Lung microvascular endothelial cell (primary cell): ENCODE measurements around the gene MMP26. TPM values are rescaled to one million over a fixed set of nuclear protein-coding genes. Genes with fewer than 3 reads are reported as not detected.
A peak's percentile ranks its signal among the peaks of the same experiment; 100 is the strongest.

Source experiments
- DNase-seq, 2 donors: peaks; one replicate each; pipeline versions ENCODE4 v3.0.0 to v3.0.0-alpha.2; 2010; ENCODE audit warnings: low read depth in 2 of 2
- total RNA-seq: library from RNA; depleted of rRNA; stranded (reverse); fragments of >200 nt; gene quantifications from 2 replicates; pipeline ENCODE4 v1.2.1, GENCODE V29; 2014

The MMP26 gene
- total RNA-seq: not detected in 2 replicates

DNA sequence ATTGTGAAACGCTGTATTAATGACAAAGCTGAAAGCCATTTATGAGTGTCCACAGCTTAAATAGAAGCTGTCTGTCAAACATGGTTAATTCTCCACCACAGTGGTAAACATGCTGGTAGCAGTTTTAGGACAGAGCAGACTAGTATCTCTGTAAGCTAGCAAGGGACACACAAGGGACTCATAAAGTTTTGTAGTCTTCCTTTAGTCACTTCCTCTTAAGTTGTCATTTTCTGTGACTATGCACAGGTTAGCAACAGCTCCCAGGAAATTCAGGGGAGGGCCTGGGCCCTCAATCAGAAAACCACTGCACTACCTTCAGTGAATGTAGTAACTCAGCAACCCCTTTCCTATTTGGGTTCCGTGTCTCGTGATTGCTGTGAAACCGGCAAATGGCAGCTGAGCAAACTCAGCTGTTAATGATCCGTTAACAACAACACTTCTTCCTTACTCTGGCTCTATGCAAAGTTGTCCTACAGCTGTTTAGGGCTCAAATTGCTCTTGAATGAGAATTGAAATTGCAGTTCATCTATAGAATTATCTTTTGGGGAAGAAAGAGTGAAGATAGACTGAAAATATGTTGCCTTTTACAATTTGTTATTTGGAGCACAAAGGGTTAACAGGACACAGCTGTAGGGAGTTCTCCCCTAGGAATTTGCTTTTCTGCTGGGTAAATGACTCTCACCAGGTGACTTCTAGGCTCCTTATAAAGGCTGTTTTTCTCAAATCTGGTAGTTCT lies at the start of gene MMP26:
TSS of gene MMP26 (plus strand) at position 731 of the 736 bp plus-strand sequence.
- DNase-seq: no peak

DNA sequence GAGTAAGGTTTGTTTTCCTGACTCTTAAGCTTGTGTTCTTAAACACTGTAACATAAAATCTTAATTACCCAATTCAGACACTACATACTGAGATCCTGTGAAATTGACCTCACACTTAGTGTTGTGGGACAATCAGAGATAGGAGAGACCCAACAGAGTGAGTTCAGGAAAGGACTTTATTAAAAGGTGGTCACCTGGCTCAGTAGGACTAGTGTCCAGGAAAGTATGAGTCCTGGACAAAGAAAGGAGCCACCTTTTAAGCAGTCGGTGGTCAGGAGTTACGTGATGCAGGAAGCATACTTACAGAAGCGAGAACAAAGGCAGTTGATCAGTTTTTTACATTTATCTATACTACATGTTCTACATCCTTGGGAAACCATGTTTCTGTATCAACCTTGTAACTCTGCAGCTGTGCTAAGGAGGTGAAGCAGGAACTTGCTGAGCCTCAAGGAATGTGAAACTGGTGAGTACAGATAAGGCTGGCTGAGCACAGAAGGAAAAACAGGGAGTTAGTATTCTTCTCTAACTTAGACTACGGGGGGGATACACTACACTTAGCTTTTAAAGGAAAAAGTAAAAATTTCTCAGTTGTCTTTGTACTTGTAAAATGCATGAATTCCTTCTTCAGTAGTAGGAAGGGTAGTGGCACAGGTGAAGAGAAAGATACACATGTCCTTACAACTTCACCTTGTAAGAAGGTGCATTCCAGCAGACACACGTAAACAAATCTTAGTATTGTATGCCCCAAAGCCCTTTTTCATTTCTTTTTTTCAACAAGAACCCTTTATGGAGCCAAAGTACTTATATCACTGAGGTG lies 45.7 kb upstream of the MMP26 start:
- no peak for DNase-seq

- no peak for DNase-seq
These were observed 41.7 kb upstream of the MMP26 start for GRCh38 chr11:4662876-4663275.

- DNase-seq: no peak
These were observed 40.4 kb upstream of the MMP26 start for GRCh38 chr11:4664183-4664582.

DNA sequence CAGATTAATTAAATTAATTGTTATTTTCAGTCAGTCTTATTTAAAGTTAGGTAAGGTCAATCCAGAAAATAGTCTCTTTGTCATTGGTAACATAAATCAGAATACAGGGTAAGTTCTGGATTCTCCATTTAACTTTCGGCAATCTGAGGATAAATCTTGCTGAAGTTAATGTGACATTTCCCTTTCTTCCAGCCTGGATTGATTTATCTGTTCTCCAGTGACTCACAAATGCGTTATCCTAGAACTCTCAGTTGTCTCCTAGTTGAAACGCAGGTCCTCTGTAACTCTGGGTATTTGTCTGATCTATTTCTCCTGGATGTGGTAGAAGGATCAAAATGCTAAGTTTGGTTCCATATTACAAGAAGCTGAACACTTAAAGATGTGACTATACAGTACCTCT lies 39.8 kb upstream of the MMP26 start:
- DNase-seq: no peak

DNA sequence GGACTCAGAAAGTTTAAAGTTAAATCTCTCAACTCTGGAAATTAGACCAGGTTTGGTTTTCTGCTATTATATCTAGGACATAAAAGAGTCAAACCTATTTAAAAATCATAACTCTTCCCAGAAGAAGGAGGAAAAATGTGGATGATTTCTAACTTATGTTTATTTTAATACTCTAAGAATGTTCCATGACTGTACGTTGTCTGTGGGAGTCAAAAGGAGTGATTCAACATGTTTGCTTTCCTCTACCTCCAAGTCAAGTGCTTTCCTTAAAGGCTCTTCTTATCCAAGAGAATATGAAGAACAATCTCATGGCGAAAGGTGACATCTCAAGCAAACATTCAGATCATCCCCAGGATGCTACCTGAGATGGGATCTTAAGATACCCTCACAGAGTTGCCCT lies 39.2 kb upstream of the MMP26 start:
- no peak for DNase-seq

- no peak for DNase-seq
These were observed 32.8 kb upstream of the MMP26 start for GRCh38 chr11:4671741-4672140.

- no peak for DNase-seq
These were observed 32.1 kb upstream of the MMP26 start for GRCh38 chr11:4672470-4672869.

DNA sequence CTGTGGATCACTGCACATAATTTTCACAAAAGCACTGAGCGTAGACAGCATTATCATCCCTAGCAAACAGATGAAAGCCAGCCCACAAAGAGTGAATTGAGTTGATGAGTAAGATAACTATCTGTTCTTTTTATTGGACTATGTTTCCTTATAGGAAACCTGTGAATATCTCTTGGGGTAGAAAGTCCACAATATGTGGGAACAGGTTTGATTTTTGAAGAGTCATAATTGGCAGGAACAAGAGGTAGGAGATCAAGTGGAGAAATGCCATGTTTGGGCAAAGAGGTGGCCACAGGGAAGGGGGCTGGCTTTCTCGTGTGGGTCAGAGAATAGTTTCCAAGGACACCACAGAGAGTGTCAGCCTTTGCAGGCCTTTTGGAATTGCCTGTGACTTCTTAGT lies 30.8 kb upstream of the MMP26 start:
- no peak for DNase-seq

- DNase-seq: no peak
These were observed 26.6 kb upstream of the MMP26 start for GRCh38 chr11:4677948-4678347.

DNA sequence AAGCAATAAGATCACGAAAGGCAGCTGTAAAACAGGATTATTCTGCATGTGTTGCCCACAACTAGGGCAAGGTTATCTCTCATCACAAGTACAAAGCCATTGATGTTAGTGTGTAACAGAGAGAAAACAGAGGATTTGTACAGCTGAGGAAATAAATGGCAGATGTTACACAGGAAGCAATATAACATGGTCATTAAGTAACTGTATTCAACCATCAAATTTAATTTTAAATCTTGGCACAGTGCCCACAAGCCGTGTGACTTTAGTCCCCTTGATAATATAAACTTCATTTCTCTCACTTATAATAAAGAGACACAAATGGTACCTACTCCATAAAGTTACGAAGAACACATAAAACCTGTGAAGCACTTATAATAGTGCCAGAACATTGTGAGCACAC lies 24.2 kb upstream of the MMP26 start:
- no peak for DNase-seq

GRCh38 chr11:4682623-4683419 lies 21.8 kb upstream of the MMP26 start:
- DNase-seq: no peak

GRCh38 chr11:4684631-4685285 lies 19.8 kb upstream of the MMP26 start:
- DNase-seq: no peak

- DNase-seq: no peak
These were observed 9.1 kb upstream of the MMP26 start for GRCh38 chr11:4695442-4695841.

DNA sequence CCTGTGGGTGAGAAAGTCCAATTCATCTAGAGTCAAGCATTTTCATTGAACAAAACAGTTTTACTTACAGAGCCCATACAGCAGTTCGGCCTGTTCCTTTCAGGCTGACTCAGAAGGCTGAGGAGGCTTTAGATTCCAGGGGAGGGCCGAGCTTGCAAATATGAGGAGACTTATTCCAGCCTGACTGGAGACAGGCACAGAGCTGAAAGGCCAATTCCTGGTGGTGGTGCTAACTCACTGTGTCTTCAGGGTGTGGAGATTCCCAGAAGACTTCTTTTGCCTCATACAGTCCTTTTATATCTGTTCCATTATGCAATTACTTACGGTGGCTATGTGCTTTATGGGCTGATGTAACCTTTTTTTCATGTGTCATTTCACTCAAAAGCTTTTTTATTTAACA lies 7.0 kb upstream of the MMP26 start, which contains the start of gene OR51E2:
TSS of gene OR51E2 (minus strand) at position 269 of the 400 bp plus-strand sequence. CDS start 15,142 bp downstream, outside the sequence.
- DNase-seq: peak in 1 of 2 donors; percentile 1

DNA sequence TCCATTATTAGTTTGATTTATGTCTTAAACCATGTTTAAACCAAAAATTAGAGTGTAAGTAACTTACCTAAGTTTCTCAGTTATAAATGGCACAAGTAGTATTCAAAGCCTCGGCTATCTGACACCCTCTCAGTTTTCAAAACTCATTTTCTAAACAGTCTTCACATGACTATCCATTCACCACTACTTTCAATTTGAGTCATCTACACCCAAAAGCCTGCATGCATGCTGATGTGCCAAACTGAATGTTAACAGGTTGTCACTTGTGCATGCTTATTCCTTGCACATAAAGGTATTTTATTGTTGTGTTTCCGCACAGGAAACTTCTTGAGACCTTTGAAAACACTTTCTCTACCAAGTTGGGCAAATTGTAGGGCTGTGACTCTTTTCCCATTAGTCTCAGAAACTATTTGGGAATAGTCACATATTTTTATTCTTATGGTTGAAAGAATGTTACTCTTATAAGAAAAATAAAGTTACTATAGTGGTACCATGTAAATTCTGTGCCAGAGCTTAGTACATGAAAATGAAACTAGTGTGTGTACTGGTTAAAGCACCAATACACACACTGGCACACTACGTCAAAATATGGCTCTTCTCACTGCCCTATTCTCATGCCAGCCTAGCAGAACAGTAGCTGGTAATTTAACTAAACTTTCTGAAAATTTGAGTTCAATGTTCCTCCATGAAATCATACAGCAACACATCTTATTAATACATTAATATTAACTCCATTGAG lies 4.7 kb upstream of the MMP26 start:
- DNase-seq: no peak

DNA sequence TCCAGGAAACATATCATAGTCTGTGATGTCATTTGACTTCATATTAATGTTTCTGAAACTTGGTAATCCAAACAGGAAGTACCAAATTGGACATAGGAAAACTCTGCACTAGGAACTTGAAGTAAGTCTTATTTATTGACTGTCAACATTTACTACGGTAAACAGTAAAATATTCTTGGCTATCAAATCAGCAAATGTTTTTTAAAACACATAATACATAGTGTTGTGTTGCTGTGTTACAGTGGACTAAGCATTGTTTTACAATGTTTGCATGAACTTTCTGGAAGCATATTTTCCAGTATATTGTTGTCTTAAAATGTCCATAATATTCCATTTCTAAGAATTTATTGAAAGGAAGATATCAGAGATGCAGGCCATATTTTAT lies 4.2 kb upstream of the MMP26 start:
- no peak for DNase-seq

- DNase-seq: no peak
These were observed 278 bp downstream of the MMP26 start for GRCh38 chr11:4704790-4705334.

DNA sequence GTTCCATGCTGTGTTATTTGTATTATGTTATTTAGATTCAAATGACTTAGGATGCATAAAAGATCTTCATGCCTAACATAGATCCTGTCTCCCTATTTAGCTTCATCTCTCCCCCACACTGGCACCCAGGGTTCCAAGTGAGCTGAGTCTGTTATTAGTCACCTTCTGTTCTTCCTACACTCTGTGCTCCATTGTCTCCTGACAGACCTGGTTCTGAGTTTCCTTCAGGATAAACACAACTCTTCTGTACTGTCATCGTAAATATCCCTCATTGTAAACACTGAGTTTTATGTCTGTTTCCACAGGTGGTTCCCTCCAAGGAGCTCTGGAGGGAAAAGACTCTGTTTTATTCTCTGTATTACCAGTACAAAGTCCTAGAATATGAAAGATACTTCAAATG lies 8.7 kb downstream of the MMP26 start:
- no peak for DNase-seq

DNA sequence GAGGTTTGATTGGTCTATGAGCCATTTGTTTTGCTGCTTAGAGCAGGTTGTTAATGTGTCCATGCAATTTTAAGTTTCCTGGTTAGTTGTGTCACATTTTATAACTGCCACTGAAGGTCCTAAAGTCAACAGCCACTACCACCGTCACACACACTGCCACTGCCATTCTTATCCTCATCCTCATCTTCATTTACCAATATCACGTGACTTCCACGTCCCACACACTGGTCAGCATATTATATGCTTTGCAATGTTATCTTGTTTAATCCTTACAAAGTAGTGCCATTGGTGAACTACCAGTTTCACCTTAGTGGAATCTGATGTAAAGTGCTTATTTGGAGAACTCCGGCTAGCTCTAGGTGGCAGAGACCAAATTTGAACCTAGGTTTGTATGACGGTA lies 9.7 kb downstream of the MMP26 start:
- no peak for DNase-seq
